K562 (cell line): ENCODE measurements around the gene PRKAR1B. TPM values are rescaled to one million over a fixed set of nuclear protein-coding genes. Genes with fewer than 3 reads are reported as not detected.

ENCODE experiments used
- ATAC-seq: fragments of 200-7000 bp; cut with Tn5 transposase; 3 replicates; pipeline ENCODE4 v1.9.1; 2020; ENCODE audit warnings: moderate library complexity
- BruUV-seq: library from RNA; stranded (reverse); fragments of 400-500 nt; replicated peaks from 2 replicates; lab custom pipeline; 2021; lab: Mats Ljungman, UMichigan
- CTCF ChIA-PET: fragments of 300-600 bp; formaldehyde crosslinking; extraction: SDS; loops from one replicate; lab custom pipeline; 2021; ENCODE audit warnings: low intra/inter-chr PET ratio; lab: Yijun Ruan, JAX
- POLR2A ChIA-PET: fragments of 300-600, 350-650 bp; sonication (Branson Sonifier 250); formaldehyde crosslinking; extraction: SDS; loops from one replicate; lab custom pipeline; 2021; ENCODE audit warnings: antibody characterized with exemption, inconsistent platforms; lab: Yijun Ruan, JAX
- DNase-seq, 4 experiments: peaks; one replicate each; pipeline versions ENCODE4 v3.0.0 to v3.0.0-alpha.2; 2011 to 2018; ENCODE audit warnings: low spot score in 3 of 4, mixed read lengths in 3 of 4; ENCODE audit errors: extremely low read depth in 1 of 4
- FAIRE-seq: peaks from 2 replicates; lab custom pipeline; 2011; peaks lifted over from hg19 to GRCh38; lab: Jason Lieb, UNC
- H2AFZ ChIP-seq: 2 replicates; pipeline ENCODE4 v1.6.0; 2011; ENCODE audit warnings: low read depth, low read length, control low read depth, inconsistent platforms
- H3K27ac ChIP-seq: fragments of 200-600 bp; 3 replicates; pipeline ENCODE4 v1.8.0; 2011; ENCODE audit warnings: low read depth, mild to moderate bottlenecking, control low read depth, inconsistent platforms, low read length, moderate library complexity, mixed read lengths; ENCODE audit errors: extremely low read depth
- H3K27me3 ChIP-seq, 2 experiments: fragments of 300-600 bp in 1 of 2; 2 replicates in 1 of 2; 3 replicates in 1 of 2; pipeline versions ENCODE4 v1.6.0 to v1.8.0; 2011; ENCODE audit warnings: inconsistent platforms in 2 of 2, low read length in 2 of 2, mild to moderate bottlenecking in 1 of 2, mixed read lengths in 1 of 2, moderate library complexity in 1 of 2; ENCODE audit not compliant: control insufficient read depth in 2 of 2, insufficient read depth in 2 of 2
- H3K36me3 ChIP-seq: fragments of 300-600 bp; 3 replicates; pipeline ENCODE4 v1.8.0; 2011; ENCODE audit warnings: mild to moderate bottlenecking, low read length, inconsistent platforms; ENCODE audit not compliant: control insufficient read depth, insufficient read depth
- H3K4me1 ChIP-seq, 2 experiments: fragments of 200-600 bp in 1 of 2; replicated peaks in 1 of 2; 2 replicates in 1 of 2; 3 replicates in 1 of 2; pipeline versions ENCODE4 v1.5.1 to v1.8.0; 2011; ENCODE audit warnings: inconsistent platforms in 2 of 2, low read length in 2 of 2, mild to moderate bottlenecking in 1 of 2, mixed read lengths in 1 of 2, moderate library complexity in 1 of 2; ENCODE audit not compliant: control insufficient read depth in 2 of 2, insufficient read depth in 2 of 2
- H3K4me2 ChIP-seq: 2 replicates; pipeline ENCODE4 v1.6.1; 2011; ENCODE audit warnings: low read length, control low read depth, inconsistent platforms, mixed read lengths; ENCODE audit not compliant: insufficient read depth
- H3K4me3 ChIP-seq: fragments of 200-600 bp; sonication (generic), shearing (Covaris generic); 2 replicates; pipeline ENCODE4 v1.5.1; 2016; ENCODE audit warnings: control low read depth, inconsistent platforms
- H3K79me2 ChIP-seq: fragments of 200-600 bp; 3 replicates; pipeline ENCODE4 v1.8.0; 2011; ENCODE audit warnings: low read length, inconsistent platforms; ENCODE audit not compliant: control insufficient read depth, insufficient read depth
- H3K9ac ChIP-seq, 2 experiments: 2 replicates each; pipeline versions ENCODE4 v1.6.0 to v1.6.1; 2011; ENCODE audit warnings: low read depth in 2 of 2, low read length in 2 of 2, control low read depth in 1 of 2, inconsistent platforms in 1 of 2, mild to moderate bottlenecking in 1 of 2, mixed read lengths in 1 of 2; ENCODE audit not compliant: insufficient read depth in 1 of 2
- H3K9me1 ChIP-seq: one replicate; pipeline ENCODE4 v1.6.0; 2011; ENCODE audit warnings: inconsistent platforms, mild to moderate bottlenecking, low read length, moderate library complexity; ENCODE audit not compliant: control insufficient read depth, insufficient read depth
- H3K9me3 ChIP-seq: replicated peaks from 2 replicates; pipeline ENCODE4 v1.5.1; 2011; ENCODE audit warnings: low read depth, low read length, inconsistent platforms; ENCODE audit not compliant: control insufficient read depth, insufficient read depth
- H4K20me1 ChIP-seq: replicated peaks from 2 replicates; pipeline ENCODE4 v1.6.1; 2011; ENCODE audit warnings: low read length, inconsistent platforms, mixed read lengths; ENCODE audit not compliant: control insufficient read depth, insufficient read depth
- ETV1 ChIP-seq: fragments of 450-650 bp; conservative IDR thresholded peaks from 2 replicates; pipeline ENCODE4 v1.6.1; 2016; ENCODE audit warnings: missing genetic modification characterization, control low read depth, low read depth, missing compliant biosample characterization
- NCOA2 ChIP-seq, 2 experiments: fragments of 450-650 bp; IDR thresholded peaks; 2 replicates each; pipeline ENCODE4 v1.6.1; 2018; ENCODE audit warnings: mild to moderate bottlenecking in 2 of 2, moderate library complexity in 1 of 2; ENCODE audit not compliant: partially characterized antibody in 2 of 2
- PHF20 ChIP-seq: fragments of 450-650 bp; IDR thresholded peaks from 2 replicates; pipeline ENCODE4 v1.6.1; 2018; ENCODE audit not compliant: partially characterized antibody
- RNF2 ChIP-seq: sonication (generic); IDR thresholded peaks from 2 replicates; pipeline ENCODE4 v1.6.1; 2016
- TSC22D4 ChIP-seq: fragments of 450-650 bp; IDR thresholded peaks from 2 replicates; pipeline ENCODE4 v1.6.1; 2016; ENCODE audit warnings: missing genetic modification characterization, missing biosample characterization, control low read depth
- ZBTB8A ChIP-seq: fragments of 450-650 bp; IDR thresholded peaks from 2 replicates; pipeline ENCODE4 v1.6.1; 2018; ENCODE audit warnings: mild to moderate bottlenecking, moderate library complexity; ENCODE audit not compliant: partially characterized antibody
- ZKSCAN1 ChIP-seq: fragments of 150-350 bp; IDR thresholded peaks from 2 replicates; pipeline ENCODE4 v1.6.1; 2016; ENCODE audit warnings: low read depth, low read length
- WGBS: fragments of 100-300 bp; shearing (Covaris generic); methylation state at CpG from one replicate; pipeline ENCODE4 v1.1.6; 2016; ENCODE audit warnings: low coverage, mixed read lengths; ENCODE audit not compliant: insufficient coverage; ENCODE audit errors: missing lambda C conversion rate; 5-methylcytosine and 5-hydroxymethylcytosine counted together
- in situ Hi-C: fragments of 300-500 bp; cut with MboI; formaldehyde crosslinking; loops from 4 replicates; pipeline ENCODE4 v1.15.0; 2018; ENCODE audit warnings: inconsistent platforms, mixed read lengths
- intact Hi-C: fragments of 100-400 bp; cut with micrococcal nuclease; formaldehyde crosslinking; loops from 2 replicates; pipeline ENCODE4 v1.14.2; 2022
- polyA plus RNA-seq, 8 experiments: library from polyadenylated mRNA; depleted of rRNA in 4 of 8; stranded (reverse) in 5 of 8; unstranded in 3 of 8; fragments of >200 nt; fragmentation: Nextera tagmentation in 2 of 8; fragmentation: Illumina TruSeq in 1 of 8; extraction: Ambion mirVana in 2 of 8; extraction: Trizol in 1 of 8; gene quantifications; 2 replicates each; pipeline versions ENCODE4 v1.2.1 to v1.2.3, GENCODE V29; 2011 to 2014; ENCODE audit warnings: inconsistent platforms in 1 of 8, missing spikeins in 1 of 8
- total RNA-seq, 7 experiments: library from RNA; depleted of rRNA in 6 of 7; stranded (reverse); fragments of >200 nt in 6 of 7; fragmentation: Illumina TruSeq in 2 of 7; extraction: Trizol in 2 of 7; gene quantifications; 2 replicates each; pipeline versions ENCODE4 v1.2.1 to v1.2.3, GENCODE V29; 2011 to 2021; ENCODE audit warnings: low replicate concordance in 1 of 7
- TF ChIP-seq, protein P1 (sequence below): sonication (generic); formaldehyde crosslinking; IDR thresholded peaks from 2 replicates; pipeline ENCODE4 v1.8.1; 2023; ENCODE audit warnings: mild to moderate bottlenecking, missing genetic modification reagents, moderate library complexity
- TF ChIP-seq, protein P2 (sequence below): fragments of 450-650 bp; formaldehyde crosslinking; IDR thresholded peaks from 2 replicates; pipeline ENCODE4 v1.4.0; 2022; ENCODE audit warnings: mild to moderate bottlenecking, moderate library complexity
- TF ChIP-seq, protein P3 (sequence below), 2 experiments: fragments of 450-650 bp; formaldehyde crosslinking in 1 of 2; IDR thresholded peaks; 2 replicates each; pipeline versions ENCODE4 v1.4.0 to v1.6.1; 2014 to 2020; ENCODE audit warnings: mild to moderate bottlenecking in 2 of 2, borderline replicate concordance in 1 of 2, low read depth in 1 of 2

Gene PRKAR1B
- total and polyA plus RNA-seq, 9 of the 15 experiments (the other 6 are each of a cell fraction or from before 2014, with no cell fraction given) = 0.99 to 30.5 (median 12.7) TPM

DNA sequence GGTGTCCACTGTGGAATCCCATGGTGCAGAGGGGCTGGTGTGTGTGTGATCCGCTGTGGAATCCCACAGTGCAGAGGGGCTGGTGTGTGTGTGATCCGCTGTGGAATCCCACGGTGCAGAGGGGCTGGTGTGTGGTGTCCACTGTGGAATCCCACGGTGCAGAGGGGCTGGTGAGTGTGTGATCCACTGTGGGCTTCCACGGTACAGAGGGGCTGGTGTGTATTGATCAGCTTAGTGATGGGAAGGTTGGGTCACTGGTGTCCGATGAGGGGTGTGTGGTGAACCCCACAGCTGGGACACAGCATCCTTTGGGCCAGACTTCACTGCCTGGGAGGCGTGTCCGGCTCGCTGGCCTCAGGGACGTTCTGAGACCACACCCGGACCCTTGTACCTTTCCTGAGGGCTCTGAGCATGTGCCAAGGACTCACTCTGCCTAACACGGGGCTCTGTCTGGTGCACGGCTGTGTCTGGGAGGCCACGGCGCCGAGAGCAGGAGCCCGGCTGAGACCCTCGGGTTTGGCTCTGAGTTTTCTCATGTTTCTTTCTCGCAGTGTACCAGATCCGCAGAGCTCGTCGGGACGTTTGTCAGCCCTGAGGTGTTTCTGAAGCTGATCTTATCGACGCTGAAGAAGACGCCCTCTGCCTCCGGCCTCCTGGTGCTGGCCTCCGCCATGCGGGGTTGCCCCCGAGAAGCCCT lies 29.3 kb upstream of the PRKAR1B start:
- H3K27me3 ChIP-seq = no peaks in the 10 kb centered on the region
- intact Hi-C loops (no loop called here), in situ Hi-C loops (no loop called here)
- no peak for TF ChIP-seq NCOA2 (IDR thresholded peaks at IDR 0.05; ENCODE audit: partially characterized antibody in 2 of 2)
- TF ChIP-seq, protein P1, sequence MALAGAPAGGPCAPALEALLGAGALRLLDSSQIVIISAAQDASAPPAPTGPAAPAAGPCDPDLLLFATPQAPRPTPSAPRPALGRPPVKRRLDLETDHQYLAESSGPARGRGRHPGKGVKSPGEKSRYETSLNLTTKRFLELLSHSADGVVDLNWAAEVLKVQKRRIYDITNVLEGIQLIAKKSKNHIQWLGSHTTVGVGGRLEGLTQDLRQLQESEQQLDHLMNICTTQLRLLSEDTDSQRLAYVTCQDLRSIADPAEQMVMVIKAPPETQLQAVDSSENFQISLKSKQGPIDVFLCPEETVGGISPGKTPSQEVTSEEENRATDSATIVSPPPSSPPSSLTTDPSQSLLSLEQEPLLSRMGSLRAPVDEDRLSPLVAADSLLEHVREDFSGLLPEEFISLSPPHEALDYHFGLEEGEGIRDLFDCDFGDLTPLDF (CRISPR knock-in tag) = no peak
- no peak for TF ChIP-seq ZBTB8A
- no peak for TF ChIP-seq ETV1 (tag)
- TF ChIP-seq ZKSCAN1 = no peak
- no peak for TF ChIP-seq TSC22D4
- TF ChIP-seq, protein P2, sequence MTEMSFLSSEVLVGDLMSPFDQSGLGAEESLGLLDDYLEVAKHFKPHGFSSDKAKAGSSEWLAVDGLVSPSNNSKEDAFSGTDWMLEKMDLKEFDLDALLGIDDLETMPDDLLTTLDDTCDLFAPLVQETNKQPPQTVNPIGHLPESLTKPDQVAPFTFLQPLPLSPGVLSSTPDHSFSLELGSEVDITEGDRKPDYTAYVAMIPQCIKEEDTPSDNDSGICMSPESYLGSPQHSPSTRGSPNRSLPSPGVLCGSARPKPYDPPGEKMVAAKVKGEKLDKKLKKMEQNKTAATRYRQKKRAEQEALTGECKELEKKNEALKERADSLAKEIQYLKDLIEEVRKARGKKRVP (CRISPR knock-in tag) = no peak
- TF ChIP-seq PHF20 = no peak
- TF ChIP-seq, protein P3, sequence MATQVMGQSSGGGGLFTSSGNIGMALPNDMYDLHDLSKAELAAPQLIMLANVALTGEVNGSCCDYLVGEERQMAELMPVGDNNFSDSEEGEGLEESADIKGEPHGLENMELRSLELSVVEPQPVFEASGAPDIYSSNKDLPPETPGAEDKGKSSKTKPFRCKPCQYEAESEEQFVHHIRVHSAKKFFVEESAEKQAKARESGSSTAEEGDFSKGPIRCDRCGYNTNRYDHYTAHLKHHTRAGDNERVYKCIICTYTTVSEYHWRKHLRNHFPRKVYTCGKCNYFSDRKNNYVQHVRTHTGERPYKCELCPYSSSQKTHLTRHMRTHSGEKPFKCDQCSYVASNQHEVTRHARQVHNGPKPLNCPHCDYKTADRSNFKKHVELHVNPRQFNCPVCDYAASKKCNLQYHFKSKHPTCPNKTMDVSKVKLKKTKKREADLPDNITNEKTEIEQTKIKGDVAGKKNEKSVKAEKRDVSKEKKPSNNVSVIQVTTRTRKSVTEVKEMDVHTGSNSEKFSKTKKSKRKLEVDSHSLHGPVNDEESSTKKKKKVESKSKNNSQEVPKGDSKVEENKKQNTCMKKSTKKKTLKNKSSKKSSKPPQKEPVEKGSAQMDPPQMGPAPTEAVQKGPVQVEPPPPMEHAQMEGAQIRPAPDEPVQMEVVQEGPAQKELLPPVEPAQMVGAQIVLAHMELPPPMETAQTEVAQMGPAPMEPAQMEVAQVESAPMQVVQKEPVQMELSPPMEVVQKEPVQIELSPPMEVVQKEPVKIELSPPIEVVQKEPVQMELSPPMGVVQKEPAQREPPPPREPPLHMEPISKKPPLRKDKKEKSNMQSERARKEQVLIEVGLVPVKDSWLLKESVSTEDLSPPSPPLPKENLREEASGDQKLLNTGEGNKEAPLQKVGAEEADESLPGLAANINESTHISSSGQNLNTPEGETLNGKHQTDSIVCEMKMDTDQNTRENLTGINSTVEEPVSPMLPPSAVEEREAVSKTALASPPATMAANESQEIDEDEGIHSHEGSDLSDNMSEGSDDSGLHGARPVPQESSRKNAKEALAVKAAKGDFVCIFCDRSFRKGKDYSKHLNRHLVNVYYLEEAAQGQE (IDR thresholded peaks at IDR 0.05; ENCODE audit: borderline replicate concordance) = no peak
- TF ChIP-seq, protein P3 (CRISPR knock-in tag; IDR thresholded peaks at IDR 0.05; ENCODE audit: low read depth) = no peak
- TF ChIP-seq RNF2 = no peak

More for the DNA sequence above, 29.3 kb upstream of the PRKAR1B start:
- H2AFZ ChIP-seq = no peak overlapping the region
- no peak overlapping the region for H3K4me3 ChIP-seq
- no peaks in the 10 kb centered on the region for H3K9me1 ChIP-seq
- DNase-seq (no peak), ATAC-seq (no peak), FAIRE-seq (no peak)
- peaks cover 0 to 16% of the 10 kb centered on the region in 2 experiments; a peak in 3 of 5 replicates for H3K4me1 ChIP-seq
- no TSS peak for BruUV-seq
- peaks cover 84% of the 10 kb centered on the region; the same call in 2 of the 3 replicates for H3K36me3 ChIP-seq
- no peak overlapping the region for H3K27ac ChIP-seq
- no peak overlapping the region for H3K9ac ChIP-seq
- 97% methylated on average over 27 of the region's 30 CpGs for WGBS
- ChIA-PET POLR2A (no interaction called here), CTCF (no interaction called here)
- H3K79me2 ChIP-seq = no peaks in the 10 kb centered on the region
- H3K9me3 ChIP-seq = no peaks in the 10 kb centered on the region
- H4K20me1 ChIP-seq = no peaks in the 10 kb centered on the region
- H3K4me2 ChIP-seq = no peak overlapping the region
